Activated CD4-positive, alpha-beta T cell treated with anti-CD3 and anti-CD28 coated beads, Interleukin-2, amount 10 ng/mL, durations not matched to agents 7 days and 5 days (primary cell): ENCODE data around the gene S100Z. TPM values are rescaled to one million over a fixed set of nuclear protein-coding genes. Genes with fewer than 3 reads are reported as not detected.
A peak's percentile ranks its signal among the peaks of the same experiment; 100 is the strongest.
"Not testable (repeated sequence)": the region's sequence is repeated elsewhere in the genome, so short reads cannot be mapped to it uniquely, and the experiment has no call there.

Source experiments
- CTCF ChIA-PET: fragments of 350-600 bp; sonication (Branson Sonifier 250); formaldehyde crosslinking; loops from one replicate; lab custom pipeline; 2021; ENCODE audit warnings: antibody characterized with exemption; lab: Charles Lee
- POLR2A ChIA-PET: fragments of 350-600 bp; sonication (Branson Sonifier 250); formaldehyde crosslinking; loops from one replicate; lab custom pipeline; 2021; ENCODE audit warnings: antibody characterized with exemption; lab: Charles Lee
- DNase-seq: peaks from one replicate; pipeline ENCODE4 v3.0.0-alpha.2; 2020
- H3K27ac Mint-ChIP-seq: one replicate; pipeline ENCODE4 v1.8.0; 2021; ENCODE audit warnings: mild to moderate bottlenecking, moderate library complexity, mixed read lengths
- H3K27me3 Mint-ChIP-seq: one replicate; pipeline ENCODE4 v1.8.0; 2021; ENCODE audit warnings: mixed read lengths
- H3K36me3 Mint-ChIP-seq: one replicate; pipeline ENCODE4 v1.8.0; 2021; ENCODE audit warnings: low read depth, mixed read lengths
- H3K4me1 Mint-ChIP-seq: one replicate; pipeline ENCODE4 v1.8.0; 2021; ENCODE audit warnings: mixed read lengths
- H3K4me3 Mint-ChIP-seq: one replicate; pipeline ENCODE4 v1.8.0; 2021; ENCODE audit warnings: mild to moderate bottlenecking, moderate library complexity, mixed read lengths
- H3K9me3 Mint-ChIP-seq: one replicate; pipeline ENCODE4 v1.8.0; 2021; ENCODE audit warnings: mixed read lengths
- total RNA-seq, 2 experiments: library from RNA; stranded (reverse); gene quantifications; one replicate each; pipeline ENCODE4 v1.2.3, GENCODE V29; 2021

S100Z gene
- total RNA-seq, 2 experiments from 2014 or later = 1.8 to 2.2 TPM

GRCh38 chr5:76838481-76839261 is 11.1 kb upstream of the S100Z start:
- Mint-ChIP-seq H3K27me3 (peaks cover 13% of the 10 kb centered on the region), H3K9me3 (no peaks in the 10 kb centered on the region), H3K4me3 (no peak overlapping the region), H3K27ac (no peak overlapping the region), H3K36me3 (no peaks in the 10 kb centered on the region), H3K4me1 (no peaks in the 10 kb centered on the region)
- DNase-seq = no peak
- ChIA-PET POLR2A (no interaction called here), CTCF (no interaction called here)

GRCh38 chr5:76841361-76841760 is 8.5 kb upstream of the S100Z start:
- no peaks in the 10 kb centered on the region for H3K36me3 Mint-ChIP-seq
- H3K27ac Mint-ChIP-seq = no peak overlapping the region
- ChIA-PET CTCF (interaction anchor here (0.5 to 1.3 kb wide), 4 partner anchors 8 to 173 kb away, joined by 3 to 5 read pairs (median 4); partner anchors contain the start of gene F2RL1), POLR2A (no interaction called here)
- H3K27me3 Mint-ChIP-seq = peaks cover 15% of the 10 kb centered on the region
- no peak overlapping the region for H3K4me3 Mint-ChIP-seq
- H3K4me1 Mint-ChIP-seq = no peaks in the 10 kb centered on the region
- H3K9me3 Mint-ChIP-seq = no peaks in the 10 kb centered on the region
- no peak for DNase-seq

GRCh38 chr5:76845890-76846289 is 3.9 kb upstream of the S100Z start:
- peaks cover 1% of the 10 kb centered on the region for H3K36me3 Mint-ChIP-seq
- H3K27ac Mint-ChIP-seq = no peak overlapping the region
- H3K9me3 Mint-ChIP-seq = no peaks in the 10 kb centered on the region
- peaks cover 8% of the 10 kb centered on the region for H3K27me3 Mint-ChIP-seq
- H3K4me3 Mint-ChIP-seq = no peak overlapping the region
- peaks cover 13% of the 10 kb centered on the region for H3K4me1 Mint-ChIP-seq
- POLR2A ChIA-PET = no interaction called here
- no peak for DNase-seq
- CTCF ChIA-PET = interaction anchor here (1.6 kb wide), 1 partner anchor 10 kb away, joined by 3 read pairs; no protein-coding TSS in a partner anchor

- Mint-ChIP-seq H3K36me3 (peaks cover 22% of the 10 kb centered on the region), H3K4me3 (peak overlapping the region; percentile 50), H3K4me1 (peaks cover 52% of the 10 kb centered on the region), H3K27ac (peak overlapping the region; percentile 81), H3K27me3 (no peaks in the 10 kb centered on the region), H3K9me3 (peaks cover 20% of the 10 kb centered on the region)
- CTCF ChIA-PET = interaction anchor here (1.2 kb wide), 1 partner anchor 59 kb away, joined by 3 read pairs; no protein-coding TSS in a partner anchor
- POLR2A ChIA-PET = no interaction called here
- DNase-seq = no peak
These were observed 830 bp downstream of the S100Z start for GRCh38 chr5:76850543-76851145.

GRCh38 chr5:76851728-76852369 is 2.0 kb downstream of the S100Z start:
- ChIA-PET POLR2A (no interaction called here), CTCF (no interaction called here)
- DNase-seq = no peak
- Mint-ChIP-seq H3K27me3 (no peaks in the 10 kb centered on the region), H3K4me1 (peaks cover 64% of the 10 kb centered on the region), H3K4me3 (no peak overlapping the region), H3K9me3 (peaks cover 29% of the 10 kb centered on the region), H3K27ac (peak overlapping the region; percentile 65), H3K36me3 (peaks cover 34% of the 10 kb centered on the region)

GRCh38 chr5:76852772-76853171 is 3.0 kb downstream of the S100Z start:
- peaks cover 35% of the 10 kb centered on the region for H3K36me3 Mint-ChIP-seq
- no peak overlapping the region for H3K27ac Mint-ChIP-seq
- no peaks in the 10 kb centered on the region for H3K27me3 Mint-ChIP-seq
- CTCF ChIA-PET = no interaction called here
- H3K4me1 Mint-ChIP-seq = peaks cover 67% of the 10 kb centered on the region
- no peak for DNase-seq
- POLR2A ChIA-PET = no interaction called here
- H3K9me3 Mint-ChIP-seq = peaks cover 30% of the 10 kb centered on the region
- no peak overlapping the region for H3K4me3 Mint-ChIP-seq

GRCh38 chr5:76853741-76854140 is 3.9 kb downstream of the S100Z start:
- DNase-seq, CTCF ChIA-PET, H3K4me3 Mint-ChIP-seq, H3K27me3 Mint-ChIP-seq, H3K27ac Mint-ChIP-seq, POLR2A ChIA-PET: not testable (repeated sequence)
- peaks cover 35% of the 10 kb centered on the region for H3K36me3 Mint-ChIP-seq
- H3K9me3 Mint-ChIP-seq = peaks cover 30% of the 10 kb centered on the region
- H3K4me1 Mint-ChIP-seq = peaks cover 67% of the 10 kb centered on the region

- Mint-ChIP-seq H3K27ac (peak overlapping the region; percentile 79), H3K9me3 (peaks cover 30% of the 10 kb centered on the region), H3K27me3 (no peaks in the 10 kb centered on the region), H3K36me3 (peaks cover 35% of the 10 kb centered on the region), H3K4me3 (no peak overlapping the region), H3K4me1 (peaks cover 66% of the 10 kb centered on the region)
- CTCF ChIA-PET = interaction anchor here (1.3 kb wide), 1 partner anchor 14 kb away, joined by 3 read pairs; no protein-coding TSS in a partner anchor
- no peak for DNase-seq
- POLR2A ChIA-PET = no interaction called here
These were observed 4.8 kb downstream of the S100Z start for GRCh38 chr5:76854644-76855043.

- Mint-ChIP-seq H3K4me1 (peaks cover 57% of the 10 kb centered on the region), H3K27ac (peak overlapping the region; percentile 90), H3K4me3 (peak overlapping the region; percentile 37), H3K36me3 (peaks cover 33% of the 10 kb centered on the region), H3K9me3 (peaks cover 30% of the 10 kb centered on the region)
- H3K27me3 Mint-ChIP-seq, POLR2A ChIA-PET, DNase-seq: not testable (repeated sequence)
- CTCF ChIA-PET = interaction anchor here (1.0 to 1.4 kb wide), 3 partner anchors 9 to 525 kb away, joined by 3 read pairs; no protein-coding TSS in a partner anchor
These were observed 5.7 kb downstream of the S100Z start for GRCh38 chr5:76855501-76855900.

- Mint-ChIP-seq H3K36me3 (peaks cover 33% of the 10 kb centered on the region), H3K4me3 (peak overlapping the region; percentile 37), H3K4me1 (peaks cover 53% of the 10 kb centered on the region), H3K9me3 (peaks cover 30% of the 10 kb centered on the region), H3K27ac (peak overlapping the region; percentile 90), H3K27me3 (no peaks in the 10 kb centered on the region)
- ChIA-PET POLR2A (no interaction called here), CTCF (interaction anchor here (1.0 to 1.4 kb wide), 2 partner anchors 10 to 525 kb away, joined by 3 read pairs; no protein-coding TSS in a partner anchor)
- DNase-seq = peak; percentile 70
These were observed 6.1 kb downstream of the S100Z start for GRCh38 chr5:76855961-76856360.

GRCh38 chr5:76856800-76857199 is 7.0 kb downstream of the S100Z start:
- peaks cover 30% of the 10 kb centered on the region for H3K9me3 Mint-ChIP-seq
- H3K4me1 Mint-ChIP-seq = peaks cover 44% of the 10 kb centered on the region
- H3K36me3 Mint-ChIP-seq = peaks cover 33% of the 10 kb centered on the region
- DNase-seq, H3K27me3 Mint-ChIP-seq, CTCF ChIA-PET, POLR2A ChIA-PET, H3K4me3 Mint-ChIP-seq: not testable (repeated sequence)
- peak overlapping the region; percentile 90 for H3K27ac Mint-ChIP-seq

- no peak overlapping the region for H3K4me3 Mint-ChIP-seq
- H3K36me3 Mint-ChIP-seq = peaks cover 21% of the 10 kb centered on the region
- no peaks in the 10 kb centered on the region for H3K27me3 Mint-ChIP-seq
- no peak overlapping the region for H3K27ac Mint-ChIP-seq
- no peak for DNase-seq
- H3K4me1 Mint-ChIP-seq = peaks cover 24% of the 10 kb centered on the region
- POLR2A ChIA-PET = no interaction called here
- CTCF ChIA-PET = interaction anchor here (0.6 to 3.2 kb wide), 3 partner anchors 9 to 1311 kb away, joined by 3 to 14 read pairs (median 3); no protein-coding TSS in a partner anchor
- H3K9me3 Mint-ChIP-seq = peaks cover 17% of the 10 kb centered on the region
These were observed 9.9 kb downstream of the S100Z start for GRCh38 chr5:76859591-76860247.
